ENCODE measurements around the gene ENDOD1. TPM values are rescaled to one million over a fixed set of nuclear protein-coding genes. Genes with fewer than 3 reads are reported as not detected.
A peak's percentile ranks its signal among the peaks of the same experiment; 100 is the strongest.

The ENDOD1 gene
- total RNA-seq, 1 donor from 2014 or later = 30.4 TPM

DNA sequence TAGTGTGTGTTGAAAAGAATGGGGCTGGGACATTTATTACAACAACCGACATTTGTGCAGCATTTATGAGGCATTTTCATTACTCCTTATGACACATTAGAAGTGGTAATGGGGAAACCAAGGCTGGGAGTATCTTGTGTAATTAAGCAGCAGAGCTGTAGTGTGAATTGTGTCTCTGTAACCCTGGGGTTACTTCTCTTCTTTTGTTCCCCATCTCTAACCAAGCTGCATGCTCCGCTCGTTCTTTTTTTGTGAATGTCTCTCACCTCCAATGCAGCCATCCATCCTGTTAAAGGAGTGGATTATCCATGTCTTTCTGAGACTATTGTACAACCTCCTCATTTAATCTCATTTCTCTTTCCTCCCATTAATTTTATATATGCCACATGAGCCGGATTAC lies 65.7 kb downstream of the ENDOD1 start:
- H3K9me3 ChIP-seq = no peaks in the 10 kb centered on the region
- H3K27ac ChIP-seq = no peak overlapping the region
- peaks cover 32% of the 10 kb centered on the region for H3K4me1 ChIP-seq
- no peak for ATAC-seq
- no peak for DNase-seq
- TF ChIP-seq, protein P1, sequence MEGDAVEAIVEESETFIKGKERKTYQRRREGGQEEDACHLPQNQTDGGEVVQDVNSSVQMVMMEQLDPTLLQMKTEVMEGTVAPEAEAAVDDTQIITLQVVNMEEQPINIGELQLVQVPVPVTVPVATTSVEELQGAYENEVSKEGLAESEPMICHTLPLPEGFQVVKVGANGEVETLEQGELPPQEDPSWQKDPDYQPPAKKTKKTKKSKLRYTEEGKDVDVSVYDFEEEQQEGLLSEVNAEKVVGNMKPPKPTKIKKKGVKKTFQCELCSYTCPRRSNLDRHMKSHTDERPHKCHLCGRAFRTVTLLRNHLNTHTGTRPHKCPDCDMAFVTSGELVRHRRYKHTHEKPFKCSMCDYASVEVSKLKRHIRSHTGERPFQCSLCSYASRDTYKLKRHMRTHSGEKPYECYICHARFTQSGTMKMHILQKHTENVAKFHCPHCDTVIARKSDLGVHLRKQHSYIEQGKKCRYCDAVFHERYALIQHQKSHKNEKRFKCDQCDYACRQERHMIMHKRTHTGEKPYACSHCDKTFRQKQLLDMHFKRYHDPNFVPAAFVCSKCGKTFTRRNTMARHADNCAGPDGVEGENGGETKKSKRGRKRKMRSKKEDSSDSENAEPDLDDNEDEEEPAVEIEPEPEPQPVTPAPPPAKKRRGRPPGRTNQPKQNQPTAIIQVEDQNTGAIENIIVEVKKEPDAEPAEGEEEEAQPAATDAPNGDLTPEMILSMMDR (IDR thresholded peaks at IDR 0.05) = no peak
- H3K36me3 ChIP-seq = no peaks in the 10 kb centered on the region
- no peak overlapping the region for H3K4me3 ChIP-seq
- H3K27me3 ChIP-seq (ENCODE audit: low read depth) = no peaks in the 10 kb centered on the region
- intact Hi-C loops (cut with DNase I) = loop anchor here (10.0 kb wide), 2 partner anchors 549 to 609 kb away; no protein-coding TSS in a partner anchor

DNA sequence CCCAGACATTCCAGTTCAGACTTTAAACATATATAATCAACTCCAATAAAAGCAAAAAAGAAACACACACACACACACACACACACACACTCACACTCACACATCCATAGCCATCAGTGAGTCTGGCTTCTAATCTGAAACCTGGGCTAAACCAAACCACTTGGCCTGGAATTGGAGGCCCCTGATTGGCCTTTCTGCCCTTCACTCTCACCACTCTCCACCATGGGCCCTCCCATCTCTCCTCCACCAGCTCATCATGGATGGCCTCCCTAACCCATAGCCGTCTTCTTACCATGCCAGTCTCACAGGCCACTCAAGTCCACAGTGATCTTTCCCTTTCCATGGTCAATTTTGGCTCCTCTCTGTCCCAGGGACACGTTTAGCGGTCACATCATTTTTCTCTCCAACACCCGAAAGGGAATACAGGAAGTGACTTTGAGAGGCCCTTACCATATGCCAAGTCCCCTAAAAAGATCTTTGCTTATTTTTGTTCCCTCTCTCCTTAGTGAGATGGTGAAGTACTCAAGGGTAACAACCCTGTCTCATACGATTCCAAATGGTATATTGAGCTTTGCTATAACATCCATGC lies 66.6 kb downstream of the ENDOD1 start:
- TF ChIP-seq, protein P1 (IDR thresholded peaks at IDR 0.05) = no peak
- no peak for ATAC-seq
- no peak for DNase-seq
- intact Hi-C loops (cut with DNase I) = loop anchor here (10.0 kb wide), 2 partner anchors 549 to 609 kb away; no protein-coding TSS in a partner anchor
- Histone ChIP-seq H3K36me3 (no peaks in the 10 kb centered on the region), H3K4me1 (peaks cover 29% of the 10 kb centered on the region), H3K27me3 (ENCODE audit: low read depth) (no peaks in the 10 kb centered on the region), H3K9me3 (no peaks in the 10 kb centered on the region), H3K27ac (peak overlapping the region; percentile 8), H3K4me3 (no peak overlapping the region)

DNA sequence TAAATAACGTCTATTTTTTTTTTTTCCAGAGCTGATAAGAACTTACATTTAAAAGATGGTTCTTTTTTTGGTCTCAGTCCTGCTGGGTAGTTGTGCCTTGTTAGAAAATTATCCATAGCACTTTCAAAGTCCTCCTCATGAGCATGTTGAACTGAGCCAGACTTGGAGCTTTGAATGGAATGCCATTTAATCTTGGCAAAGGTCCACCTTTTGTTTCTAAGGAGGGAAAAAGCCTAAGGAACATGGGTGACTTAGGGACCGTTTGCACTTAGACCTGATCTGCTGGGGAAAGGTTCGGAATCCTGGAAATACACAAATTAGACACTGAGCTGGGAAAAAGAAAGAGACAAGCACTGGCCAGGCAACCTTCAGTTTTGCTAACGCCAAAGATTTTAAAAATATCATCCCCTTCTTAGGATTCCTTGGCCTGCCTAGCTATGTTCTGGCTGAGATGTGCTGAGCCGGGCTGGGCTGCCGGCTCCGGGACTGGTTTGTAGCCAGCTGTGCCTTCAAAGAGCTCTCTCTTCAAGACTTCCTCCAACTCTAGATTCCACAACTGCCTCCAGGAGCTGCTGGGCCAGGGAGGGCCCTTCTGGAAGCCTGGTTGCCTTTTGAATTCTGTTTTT lies 67.4 kb downstream of the ENDOD1 start:
- intact Hi-C loops (cut with DNase I) = loop anchor here (10.0 kb wide), 2 partner anchors 548 to 608 kb away; no protein-coding TSS in a partner anchor
- Histone ChIP-seq H3K4me3 (no peak overlapping the region), H3K9me3 (no peaks in the 10 kb centered on the region), H3K27ac (peak overlapping the region; percentile 8), H3K27me3 (ENCODE audit: low read depth) (no peaks in the 10 kb centered on the region), H3K4me1 (peaks cover 22% of the 10 kb centered on the region), H3K36me3 (no peaks in the 10 kb centered on the region)
- TF ChIP-seq, protein P1 (IDR thresholded peaks at IDR 0.05) = no peak
- no peak for DNase-seq
- ATAC-seq = peak; percentile 49 to 55

DNA sequence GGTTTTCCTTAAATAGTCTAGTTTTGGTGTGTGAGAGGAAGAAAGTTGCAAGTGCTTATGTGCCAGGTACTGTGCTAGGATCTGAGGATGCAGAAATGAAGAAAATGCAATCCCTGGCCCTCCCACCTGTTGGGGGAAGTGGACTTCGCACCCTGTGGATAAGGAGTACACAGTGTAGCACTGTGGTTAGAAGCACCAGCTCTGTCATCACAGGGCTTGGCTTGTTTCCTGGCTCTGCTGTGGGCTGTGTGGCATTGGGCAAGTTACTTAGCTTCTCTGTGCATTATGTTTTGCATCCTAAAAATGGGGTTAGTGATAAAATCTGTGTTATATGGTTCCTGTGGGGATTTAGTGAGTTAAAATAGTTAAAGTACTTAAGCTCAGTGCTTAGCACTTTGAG lies 68.2 kb downstream of the ENDOD1 start:
- peak overlapping the region; percentile 8 for H3K27ac ChIP-seq
- H3K36me3 ChIP-seq = no peaks in the 10 kb centered on the region
- TF ChIP-seq, protein P1 (IDR thresholded peaks at IDR 0.05) = no peak
- H3K27me3 ChIP-seq (ENCODE audit: low read depth) = no peaks in the 10 kb centered on the region
- DNase-seq = no peak
- H3K9me3 ChIP-seq = no peaks in the 10 kb centered on the region
- intact Hi-C loops (cut with DNase I) = loop anchor here (10.0 kb wide), 2 partner anchors 547 to 607 kb away; no protein-coding TSS in a partner anchor
- peaks cover 17% of the 10 kb centered on the region for H3K4me1 ChIP-seq
- no peak overlapping the region for H3K4me3 ChIP-seq
- ATAC-seq = no peak

DNA sequence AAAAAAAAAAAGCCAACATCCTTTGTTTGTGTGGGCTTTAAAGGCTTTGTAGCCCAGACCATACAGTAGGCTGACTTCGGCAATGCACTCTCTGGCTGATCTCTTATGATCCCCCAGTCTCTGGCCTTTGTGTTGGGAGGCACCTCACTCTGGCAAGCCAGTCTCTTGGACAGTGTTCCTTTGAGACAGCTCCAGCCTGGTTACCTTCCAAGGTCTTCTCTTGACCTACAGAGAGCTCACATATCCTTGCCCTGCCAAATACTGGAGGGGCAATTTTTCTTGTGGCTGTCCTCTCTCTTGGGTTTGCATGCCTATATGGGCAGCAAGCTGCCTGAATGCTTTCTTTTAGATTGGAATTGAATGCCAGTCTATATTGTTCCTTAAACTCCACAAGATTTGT lies 71.6 kb downstream of the ENDOD1 start:
- TF ChIP-seq, protein P1 (IDR thresholded peaks at IDR 0.05) = no peak
- Histone ChIP-seq H3K27ac (no peak overlapping the region), H3K27me3 (ENCODE audit: low read depth) (no peaks in the 10 kb centered on the region), H3K9me3 (no peaks in the 10 kb centered on the region), H3K4me1 (no peaks in the 10 kb centered on the region), H3K36me3 (no peaks in the 10 kb centered on the region), H3K4me3 (no peak overlapping the region)
- intact Hi-C loops (cut with DNase I) = no loop called here
- ATAC-seq (no peak), DNase-seq (no peak)
